DMS79 treated with DMSO at 0.1 percent for 48 hours (cell line): ENCODE measurements around the gene FCF1.

Experiments used
- DNase-seq: peaks from one replicate; lab custom pipeline; 2025; lab: John Stamatoyannopoulos, UW

The FCF1 gene

GRCh38 chr14:74771399-74771798 lies 58.5 kb downstream of the FCF1 start:
- DNase-seq: no peak

GRCh38 chr14:74784634-74785033 lies 71.7 kb downstream of the FCF1 start:
- DNase-seq: no peak

DNA sequence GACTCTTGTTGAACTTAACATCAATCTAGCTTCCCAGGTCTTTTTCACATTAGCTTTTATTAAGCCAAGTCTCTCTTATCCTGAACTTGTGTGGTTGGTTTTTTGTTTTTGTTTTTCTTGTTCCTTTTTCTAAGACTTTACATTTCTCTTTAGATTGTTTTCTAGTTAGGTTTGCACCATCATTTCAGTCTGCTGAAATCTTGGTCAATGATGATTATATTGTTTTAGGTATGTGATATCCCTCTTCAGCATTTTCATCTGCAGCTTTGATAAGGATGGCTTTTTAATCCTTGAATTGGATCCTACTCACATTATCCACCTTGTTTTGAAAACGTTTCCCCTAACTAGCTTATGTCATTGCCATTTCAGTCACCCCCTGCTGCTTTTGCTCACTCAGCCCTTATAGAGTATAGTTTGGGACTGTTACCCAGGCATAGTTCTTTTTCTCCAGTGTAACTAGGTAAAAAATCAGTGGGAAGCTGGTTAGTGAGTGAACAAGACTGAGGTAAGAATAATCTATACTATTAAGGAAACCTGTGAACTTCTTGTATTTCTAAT lies 72.2 kb downstream of the FCF1 start:
- DNase-seq: no peak

DNA sequence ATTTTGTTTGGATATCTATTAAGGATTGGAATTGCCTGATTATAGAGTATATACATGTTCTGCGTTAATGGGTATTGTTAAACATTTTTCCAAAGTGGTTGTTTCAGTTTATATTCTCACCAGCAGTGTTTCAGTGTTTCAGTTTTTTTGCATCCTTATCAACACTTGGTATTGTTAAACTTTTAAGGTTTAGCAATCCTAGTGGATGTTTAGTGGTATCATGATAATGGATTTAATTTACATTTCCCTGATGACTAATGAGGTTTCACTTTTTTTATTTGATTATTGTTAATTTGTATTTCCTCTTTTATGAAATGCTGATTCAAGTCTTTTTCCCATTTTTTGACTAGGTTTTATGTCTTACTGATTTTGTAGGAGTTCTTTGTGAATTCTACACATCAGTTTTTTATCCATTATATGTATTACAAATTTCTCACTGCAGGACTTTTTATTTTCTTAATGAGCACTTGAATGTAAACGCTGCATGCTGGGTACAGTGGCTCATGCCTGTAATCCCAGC lies 73.9 kb downstream of the FCF1 start:
- no peak for DNase-seq
